HG03064 (cell line): ENCODE data around the gene NUAK1.

ENCODE experiments used
- ATAC-seq: cut with Tn5 transposase; IDR thresholded peaks from one replicate; pipeline ENCODE4 v1.9.1; 2021; ENCODE audit warnings: low read depth; ENCODE audit not compliant: unreplicated experiment

NUAK1 gene

DNA sequence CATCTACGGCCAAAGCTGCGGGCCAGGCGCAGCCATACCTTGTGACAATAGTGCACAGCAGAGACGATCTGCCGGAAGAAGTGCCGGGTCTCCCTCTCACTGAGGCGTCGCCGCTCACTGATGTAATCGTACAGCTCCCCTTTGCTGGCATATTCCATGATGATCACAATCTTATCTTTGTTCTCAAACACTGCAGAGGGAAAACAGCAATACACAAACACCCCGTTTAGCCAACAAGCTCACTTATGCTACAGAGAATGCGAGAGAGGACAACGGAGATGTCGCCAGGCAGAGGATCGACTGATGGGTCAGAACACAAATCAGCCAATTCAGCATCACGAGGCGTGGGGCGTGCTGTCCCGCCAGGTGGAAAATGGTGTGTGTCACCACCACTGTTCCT is 52.1 kb downstream of the NUAK1 start:
- no peak for ATAC-seq

DNA sequence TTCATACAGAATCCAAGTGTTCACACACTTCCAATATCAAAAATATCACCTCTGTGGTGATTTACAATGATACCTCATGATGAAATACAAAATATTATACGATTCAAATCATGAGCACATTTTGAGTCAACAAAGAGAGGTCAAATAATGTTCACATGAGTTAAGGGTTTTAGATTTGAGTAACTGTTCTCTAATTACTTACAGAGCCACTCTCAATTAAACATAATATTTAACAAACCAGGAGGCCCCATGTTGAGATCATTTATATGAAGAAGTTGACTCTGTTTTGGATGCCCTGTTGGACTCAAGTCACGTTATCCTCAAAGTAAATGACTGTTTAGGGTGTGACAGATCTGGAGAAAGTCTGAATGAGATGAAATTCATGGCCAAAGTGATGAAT is 53.5 kb downstream of the NUAK1 start:
- no peak for ATAC-seq

DNA sequence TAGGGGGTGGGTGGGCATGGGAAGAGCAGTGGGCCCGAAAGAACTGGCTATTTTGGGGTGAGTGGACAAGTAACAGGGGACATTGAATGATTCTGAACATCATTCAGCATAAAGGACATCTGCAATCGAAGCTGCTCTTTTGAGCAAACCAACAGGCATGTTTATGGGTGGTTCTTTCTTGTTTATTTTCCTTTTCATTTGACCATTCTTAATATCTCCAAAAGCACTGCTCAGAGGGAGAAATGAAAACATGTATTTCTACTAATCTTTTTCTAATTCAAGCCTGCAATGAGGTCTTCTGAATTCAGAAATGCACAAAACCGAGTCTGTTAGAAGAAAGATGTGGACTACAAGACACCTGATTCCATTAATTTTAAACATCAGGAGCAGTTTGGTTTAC is 54.0 kb downstream of the NUAK1 start:
- ATAC-seq, result no peak

DNA sequence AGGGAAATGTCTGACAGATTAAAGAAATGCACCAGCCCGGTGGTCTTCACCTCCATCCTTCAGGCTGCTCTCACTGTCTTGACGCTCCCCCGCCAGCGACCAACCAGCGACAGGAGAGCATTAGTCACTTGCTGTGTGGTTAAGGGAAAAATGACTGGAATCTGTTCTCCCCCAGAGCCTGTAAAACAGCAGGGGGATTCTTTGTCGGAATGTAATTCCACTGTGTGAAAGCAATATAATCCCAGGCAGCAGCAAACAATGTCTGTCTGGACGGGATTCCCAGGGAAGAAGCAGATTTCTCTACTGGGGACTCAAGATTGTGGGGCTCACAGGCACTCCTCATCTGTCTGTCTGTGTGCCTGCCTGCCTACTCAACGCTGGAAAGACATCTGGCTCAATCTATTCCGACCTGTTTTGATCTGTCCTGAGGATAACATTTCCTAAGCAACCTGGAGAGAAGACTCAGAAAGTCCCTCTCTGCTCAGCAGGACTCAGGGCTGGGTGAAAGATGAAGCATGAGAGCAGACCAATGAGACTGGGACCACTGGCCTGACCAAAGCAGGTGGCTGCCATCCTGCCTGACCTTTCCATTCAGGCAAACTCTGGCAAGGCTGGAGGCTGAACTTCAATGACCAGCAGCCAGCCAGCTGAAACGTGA is 54.6 kb downstream of the NUAK1 start:
- no peak for ATAC-seq

DNA sequence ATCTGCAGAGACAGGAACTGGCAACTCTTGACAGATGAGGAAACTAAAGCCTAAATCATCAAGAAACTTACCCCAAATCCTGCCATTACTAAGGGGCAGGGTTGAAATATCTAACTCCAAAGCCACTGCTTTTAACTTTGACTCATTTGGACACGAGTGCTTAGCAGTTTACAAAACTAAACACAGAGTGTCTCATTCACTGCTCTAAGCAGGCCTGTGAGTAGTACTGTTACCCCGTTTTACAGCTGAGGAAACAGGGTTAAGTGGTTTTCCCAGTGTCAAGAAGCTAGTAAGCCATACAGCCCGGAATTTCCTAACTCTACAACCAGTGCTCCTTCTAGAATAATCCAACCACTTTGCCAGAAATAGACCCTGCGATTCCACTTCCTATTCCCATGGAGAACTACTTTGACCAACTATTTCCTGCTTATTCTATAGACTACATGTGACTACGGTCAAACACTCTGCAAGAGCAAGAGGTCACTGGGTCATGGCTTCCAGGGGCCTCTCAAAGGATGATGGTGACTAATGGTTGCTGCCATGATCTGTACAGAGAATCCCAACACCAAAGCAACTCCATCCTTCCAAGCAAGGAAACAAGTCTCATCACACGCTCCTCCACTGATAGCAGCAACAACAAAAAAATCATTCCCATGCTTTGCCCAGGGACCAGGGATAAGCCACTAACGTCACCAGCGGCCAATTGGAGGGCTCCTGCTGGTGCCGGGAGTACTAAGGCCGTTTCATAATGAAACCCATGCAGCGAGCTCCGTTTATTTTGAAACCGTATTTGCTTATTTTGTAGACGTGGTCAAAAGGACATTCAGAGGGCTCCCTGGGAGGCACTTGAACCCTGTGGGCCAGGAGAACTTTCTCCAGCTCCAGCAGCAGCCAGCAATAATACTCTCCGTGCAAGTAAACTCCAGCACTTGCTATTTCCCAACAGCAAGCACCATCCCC is 56.3 kb downstream of the NUAK1 start:
- no peak for ATAC-seq

DNA sequence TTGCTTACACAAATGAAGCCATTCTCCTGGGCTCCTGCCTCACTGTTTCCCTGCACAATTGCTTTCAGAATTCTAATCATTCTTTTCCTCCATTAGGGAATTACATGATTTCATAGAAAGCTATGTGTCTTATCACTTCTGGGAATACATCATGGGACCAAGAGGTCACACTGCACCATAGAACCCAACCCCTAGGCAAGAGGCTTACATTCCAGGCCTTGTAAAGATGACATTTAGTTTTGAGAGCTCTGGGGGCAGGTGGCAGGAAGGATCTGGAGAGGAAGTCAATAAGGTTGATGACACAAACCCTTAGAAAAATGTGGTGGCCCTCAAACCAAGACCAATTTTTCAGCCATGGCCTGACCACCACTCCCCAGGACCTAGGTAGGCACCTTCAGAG is 57.1 kb downstream of the NUAK1 start:
- ATAC-seq, result no peak

DNA sequence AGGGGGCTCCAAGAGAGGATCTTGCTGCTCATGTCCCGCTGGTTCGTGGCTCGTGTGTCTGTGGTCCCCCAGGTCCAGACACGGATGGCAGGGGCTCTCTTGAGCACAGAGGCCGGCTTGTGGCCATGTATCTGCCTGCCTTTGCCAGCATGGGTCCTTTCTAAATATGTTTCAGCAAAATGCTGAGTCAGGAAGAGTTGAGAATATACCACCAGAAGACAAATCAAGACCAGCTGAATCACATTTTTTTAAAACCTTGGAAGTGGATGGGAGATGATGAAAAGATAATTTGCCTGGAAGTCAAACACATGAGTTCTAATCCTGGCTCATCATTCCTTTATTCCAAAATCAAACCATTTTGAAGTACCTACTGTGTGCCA is 58.0 kb downstream of the NUAK1 start:
- no peak for ATAC-seq

DNA sequence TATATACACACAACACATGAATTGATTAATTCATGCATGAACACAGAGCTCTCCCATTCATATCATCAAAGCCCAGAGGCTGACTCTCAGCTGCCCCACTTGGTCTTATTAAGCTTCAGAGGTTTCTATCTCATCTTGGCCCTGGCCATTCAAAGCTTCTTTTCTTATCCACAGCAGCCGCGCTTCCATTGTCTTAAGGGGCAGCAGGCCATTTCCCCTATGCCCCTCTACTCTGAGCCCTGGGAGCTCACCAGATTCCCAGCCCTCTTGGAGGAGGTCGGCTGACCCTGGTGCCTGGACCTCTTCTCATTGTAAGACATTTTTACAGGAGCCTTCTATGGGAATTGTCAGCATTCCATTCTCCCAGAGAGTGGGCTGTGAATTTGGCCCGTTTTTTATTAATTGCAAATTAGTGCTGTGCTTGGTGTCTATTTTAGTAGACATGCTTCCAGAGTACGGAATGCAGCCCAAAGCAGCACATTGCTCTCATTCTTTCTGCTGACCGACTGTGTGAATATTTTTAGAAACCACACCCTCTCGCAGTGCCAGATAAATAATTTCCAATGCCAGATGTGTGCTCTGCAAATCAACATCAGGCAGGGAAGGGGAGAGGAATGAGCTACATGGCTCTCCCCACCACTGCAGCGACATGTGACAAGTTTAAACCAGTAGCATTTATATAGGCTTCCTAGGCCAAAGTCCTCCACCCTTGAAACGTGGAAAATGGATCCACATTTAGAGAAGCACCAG is 58.5 kb downstream of the NUAK1 start:
- ATAC-seq, result no peak

DNA sequence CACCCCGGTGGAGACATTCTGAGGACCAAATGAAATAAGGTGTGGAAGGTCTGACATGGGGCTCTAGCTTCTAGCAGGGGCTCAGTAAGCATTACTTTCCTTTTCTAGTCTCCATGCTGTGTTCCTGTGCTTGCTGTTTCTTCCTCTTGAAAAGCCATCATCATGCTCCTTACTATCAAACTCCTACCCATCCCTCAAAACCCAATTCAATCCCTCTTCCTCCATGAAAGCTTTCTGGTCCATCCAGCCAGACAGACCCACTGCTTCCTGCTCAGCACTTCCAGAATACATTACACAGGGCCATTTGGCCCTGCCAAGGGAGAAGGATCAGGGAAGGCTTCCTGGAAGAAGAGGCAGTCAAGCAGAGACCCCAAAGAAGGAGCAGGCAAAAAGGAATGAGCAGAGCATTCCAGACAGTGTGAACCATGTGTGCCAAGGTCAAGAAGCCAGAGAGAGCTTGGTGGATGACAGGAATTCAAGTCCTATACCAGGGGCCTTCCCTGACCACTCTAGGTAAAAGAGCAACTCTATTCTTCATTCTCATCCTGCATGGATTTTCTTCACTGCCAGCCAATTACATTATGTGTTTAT is 59.5 kb downstream of the NUAK1 start:
- ATAC-seq, result no peak

DNA sequence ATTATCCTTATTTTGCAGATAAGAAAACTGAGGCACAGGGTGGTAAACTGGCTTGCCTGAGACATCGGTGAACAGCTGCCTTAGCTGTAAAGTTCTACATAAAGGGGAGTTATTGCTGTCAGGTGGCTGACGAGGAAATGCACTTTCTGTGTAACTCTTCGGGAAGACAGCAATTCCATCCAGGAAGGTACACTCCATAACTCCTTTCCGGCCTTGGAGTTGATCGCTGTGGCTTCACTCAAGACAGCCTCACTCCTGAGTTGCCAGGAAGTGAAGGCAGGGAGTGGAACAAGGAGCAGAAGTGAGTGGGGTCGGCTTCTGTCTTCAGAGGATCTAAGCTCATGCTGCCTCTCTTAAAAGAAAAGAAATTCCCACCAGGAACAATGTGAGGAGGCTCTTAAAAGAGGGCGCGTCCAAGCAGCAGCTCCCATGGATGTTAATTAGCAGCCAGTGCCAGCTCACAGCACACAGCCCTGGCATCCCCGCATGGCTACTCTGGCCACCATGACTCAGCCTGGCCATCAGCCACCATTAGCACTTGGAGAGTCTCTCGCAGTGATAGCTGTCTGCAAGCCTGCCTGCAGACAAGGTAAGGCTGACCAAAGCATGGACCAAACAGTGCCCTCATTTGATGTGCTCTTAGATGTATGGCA is 60.3 kb downstream of the NUAK1 start:
- no peak for ATAC-seq

DNA sequence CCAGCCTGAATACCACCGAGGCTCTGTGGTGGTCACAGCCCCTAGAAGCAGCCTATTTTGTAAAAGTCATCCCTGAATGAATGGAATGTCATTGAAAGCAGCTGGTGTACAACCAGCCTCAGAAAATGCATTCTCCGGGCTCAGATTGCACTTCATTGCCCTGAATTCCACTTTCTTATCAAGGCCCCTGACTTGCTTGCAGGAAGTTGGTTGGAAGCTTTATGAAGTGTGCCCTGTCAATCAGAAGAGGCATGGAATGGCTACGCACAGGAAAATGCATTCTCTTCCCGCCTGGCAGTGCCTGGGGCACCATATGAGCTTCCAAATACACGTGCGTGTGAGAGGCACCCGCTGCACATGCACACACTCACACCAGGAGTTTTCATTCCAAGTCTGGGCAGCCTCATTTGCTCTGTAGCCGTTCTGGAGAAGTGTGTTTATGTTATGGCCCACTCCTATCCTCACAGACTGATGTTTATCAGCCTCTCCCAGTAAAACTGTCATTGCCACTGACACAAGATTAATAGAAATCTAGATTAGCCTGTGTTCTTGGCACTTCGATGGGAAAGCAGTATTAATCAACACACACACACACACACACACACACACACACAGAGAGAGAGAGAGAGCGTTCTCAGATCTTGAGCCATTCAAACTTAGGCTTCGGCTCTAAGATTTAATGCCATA is 63.9 kb downstream of the NUAK1 start:
- no peak for ATAC-seq

DNA sequence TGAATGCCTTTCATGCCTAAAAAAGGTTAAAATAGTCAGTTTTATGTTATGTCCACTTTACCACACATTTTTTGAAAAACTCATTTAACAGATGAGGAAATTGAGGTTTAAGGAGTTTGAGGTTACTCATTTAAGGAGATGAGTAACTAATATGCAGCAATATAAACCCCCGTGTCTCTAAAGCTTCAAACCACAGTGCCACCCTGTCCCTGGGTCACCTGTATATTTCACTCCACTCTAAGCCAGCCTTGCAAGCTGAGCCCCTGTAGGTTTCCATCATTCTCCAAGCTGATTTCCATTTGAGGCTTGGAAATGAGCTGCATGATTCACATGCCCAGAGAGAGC is 64.4 kb downstream of the NUAK1 start:
- no peak for ATAC-seq

DNA sequence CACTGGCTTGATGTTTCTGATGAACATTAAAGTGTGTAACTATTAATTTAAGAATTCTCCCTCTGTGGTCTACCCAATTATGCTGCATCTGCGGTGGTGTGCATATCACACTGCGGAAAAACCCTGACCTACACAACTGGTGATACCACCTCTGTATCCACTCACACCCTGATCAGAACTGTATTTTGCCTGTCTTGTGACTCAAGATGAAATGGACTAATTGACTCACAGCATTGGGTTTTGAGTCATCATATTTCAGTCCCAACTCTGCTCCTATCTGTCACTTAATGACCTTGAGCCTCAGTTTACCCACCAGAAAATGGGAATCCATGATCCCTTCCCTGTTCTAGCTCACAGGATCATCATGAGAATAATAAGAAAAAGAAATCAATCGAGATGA is 65.6 kb downstream of the NUAK1 start:
- ATAC-seq, result no peak

DNA sequence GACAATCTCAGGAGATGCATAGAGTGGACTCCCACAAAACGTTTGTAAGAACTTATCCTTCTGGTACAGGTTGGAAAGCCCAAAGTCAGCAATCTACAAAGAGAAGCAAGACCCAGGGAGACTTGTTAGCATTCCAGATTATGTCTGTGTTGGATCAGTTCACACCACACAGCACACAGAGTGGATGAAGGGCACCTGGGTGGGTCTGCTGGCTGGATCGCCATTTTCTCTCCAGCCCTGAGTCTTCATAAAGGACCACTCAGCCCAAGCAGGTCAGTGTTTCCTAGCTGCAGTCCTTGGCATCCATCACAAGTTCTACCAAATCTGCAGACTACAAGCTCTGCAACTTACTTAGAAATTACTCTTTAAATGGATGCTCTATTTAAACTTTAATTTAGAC is 66.0 kb downstream of the NUAK1 start:
- ATAC-seq, result no peak

DNA sequence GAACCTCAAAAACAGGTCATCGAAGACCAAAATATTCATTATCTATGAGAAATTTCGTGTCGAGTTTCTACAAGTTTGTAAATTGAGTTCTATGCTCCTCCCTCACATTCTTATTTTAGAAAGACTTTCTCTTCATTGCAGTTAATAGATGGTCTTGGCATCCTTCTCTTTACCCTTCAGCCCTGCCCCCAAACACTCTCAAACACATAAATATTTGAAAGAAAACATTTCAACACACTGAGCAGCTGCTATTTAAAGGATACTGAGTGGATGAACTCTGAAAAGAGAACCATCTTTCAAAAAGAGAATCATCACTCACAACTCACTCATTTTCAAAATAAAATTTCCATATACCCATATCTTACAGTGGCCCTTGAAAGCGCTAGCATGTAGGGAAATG is 67.1 kb downstream of the NUAK1 start:
- ATAC-seq, result no peak

DNA sequence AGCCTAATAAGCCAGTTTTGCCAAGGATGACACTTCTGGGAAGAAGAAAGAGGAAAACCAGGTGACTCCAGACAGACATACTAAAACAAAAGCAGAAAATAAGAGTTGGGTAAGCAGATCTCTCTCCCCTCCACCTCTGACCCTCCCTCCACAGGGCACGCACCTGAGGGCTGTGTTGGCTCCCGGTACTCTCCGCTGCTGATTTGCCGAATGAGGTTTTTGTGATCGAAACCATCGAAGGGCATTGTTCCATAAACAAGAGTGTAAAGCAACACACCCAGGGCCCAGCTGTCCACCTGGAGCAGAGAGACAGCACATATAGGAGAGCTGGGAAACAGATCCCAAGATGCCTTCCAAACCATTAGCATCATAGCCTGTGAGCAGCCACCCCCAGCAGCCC is 68.1 kb downstream of the NUAK1 start:
- ATAC-seq, result no peak

DNA sequence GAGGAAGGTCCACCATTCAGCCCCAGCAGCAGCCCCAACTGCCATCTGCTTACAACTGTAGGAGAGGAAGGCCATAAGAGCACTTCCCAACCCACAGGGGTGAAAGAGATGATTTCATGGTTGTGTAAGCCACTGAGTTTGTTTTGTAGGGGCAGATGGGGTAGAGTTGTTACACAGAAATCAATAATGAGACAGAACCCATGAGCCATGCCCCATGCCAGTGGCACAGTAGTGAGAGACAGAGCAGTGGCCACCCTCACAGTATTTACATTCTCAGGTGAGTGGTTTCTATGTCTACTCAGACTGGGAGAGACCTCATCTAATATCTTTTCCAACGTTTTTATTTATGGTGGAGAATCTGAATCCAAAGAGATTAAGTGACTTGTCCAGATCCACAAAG is 68.6 kb downstream of the NUAK1 start:
- ATAC-seq, result no peak

DNA sequence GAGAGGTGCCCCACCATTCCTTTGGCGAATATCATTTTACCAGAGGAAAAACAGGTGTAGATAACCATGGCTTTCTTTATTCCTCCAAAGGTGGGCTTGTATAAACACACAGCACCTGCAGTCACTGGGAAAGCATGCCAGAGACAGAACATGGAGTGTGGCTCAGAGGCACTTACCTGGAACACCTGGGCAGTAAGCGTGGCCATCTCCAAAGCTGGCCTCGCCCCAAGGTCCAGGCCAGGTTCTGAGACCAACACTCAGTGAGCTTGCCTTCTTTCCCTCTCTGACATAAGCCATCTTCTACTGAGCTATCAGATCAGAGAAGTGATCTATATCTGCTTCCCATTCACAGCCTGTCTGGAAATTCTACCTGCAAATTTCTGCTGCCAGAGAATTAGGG is 70.5 kb downstream of the NUAK1 start:
- ATAC-seq, result no peak

DNA sequence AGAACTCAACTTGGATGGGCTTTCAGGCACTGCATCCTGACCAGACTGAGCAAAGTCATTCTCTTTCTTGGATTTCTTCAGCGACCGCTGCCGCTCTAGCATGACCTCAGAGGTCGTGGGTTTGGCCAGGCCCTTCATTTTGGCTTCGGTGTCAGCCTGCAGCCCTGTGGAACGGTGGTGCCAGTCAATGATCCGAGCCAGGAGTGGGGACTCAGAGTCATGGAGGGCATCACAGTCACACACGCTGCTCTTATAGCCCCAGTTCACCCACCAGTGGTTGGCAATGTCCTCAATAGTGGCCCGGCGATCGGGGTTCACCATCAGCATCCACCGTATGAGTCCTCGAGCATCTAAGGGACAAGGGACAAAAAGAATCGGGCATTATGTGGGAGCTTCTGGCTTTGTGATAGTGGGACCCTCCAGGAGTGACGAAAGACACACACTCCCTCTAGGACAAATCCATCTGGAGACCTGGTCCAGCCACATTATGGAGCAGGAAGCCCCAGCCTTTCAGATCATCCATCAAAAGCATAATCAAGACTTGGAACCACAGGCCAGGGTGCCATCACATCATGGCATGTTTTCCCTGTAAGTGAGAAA is 71.0 kb downstream of the NUAK1 start:
- ATAC-seq, result no peak
